DND-41 (cell line): ENCODE data around the gene SLC30A9.

ENCODE experiments used
- ATAC-seq: fragments of 200-7000 bp; cut with Tn5 transposase; 3 replicates; pipeline ENCODE4 v1.9.1; 2021; ENCODE audit warnings: low read depth; ENCODE audit not compliant: insufficient read depth
- DNase-seq: peaks from one replicate; pipeline ENCODE4 v3.0.0-alpha.2; 2020
- H2AFZ ChIP-seq: 2 replicates; pipeline ENCODE4 v1.6.0; 2012; ENCODE audit warnings: low read depth, low read length
- H3K27ac ChIP-seq: 2 replicates; pipeline ENCODE4 v1.5.1; 2012; ENCODE audit warnings: low read length, inconsistent platforms
- H3K27me3 ChIP-seq: fragments of 200-600 bp; sonication (generic); 2 replicates; pipeline ENCODE4 v1.6.0; 2012; ENCODE audit warnings: low read length, mild to moderate bottlenecking, inconsistent platforms; ENCODE audit not compliant: insufficient read depth, poor library complexity
- H3K36me3 ChIP-seq: 2 replicates; pipeline ENCODE4 v1.5.1; 2012; ENCODE audit warnings: low read length, inconsistent platforms; ENCODE audit not compliant: insufficient read depth
- H3K4me1 ChIP-seq: 2 replicates; pipeline ENCODE4 v1.5.1; 2012; ENCODE audit warnings: mild to moderate bottlenecking, low read length; ENCODE audit not compliant: insufficient read depth
- H3K4me2 ChIP-seq: 2 replicates; pipeline ENCODE4 v1.6.0; 2012; ENCODE audit warnings: mild to moderate bottlenecking, moderate library complexity, low read length, inconsistent platforms; ENCODE audit not compliant: insufficient read depth
- H3K4me3 ChIP-seq, 2 experiments: fragments of 200-600 bp in 1 of 2; shearing (Covaris generic) in 1 of 2; 2 replicates each; pipeline ENCODE4 v1.5.1; 2012 to 2016; ENCODE audit warnings: inconsistent platforms in 2 of 2, low read length in 2 of 2, mild to moderate bottlenecking in 2 of 2, low read depth in 1 of 2, moderate library complexity in 1 of 2
- H3K79me2 ChIP-seq: 2 replicates; pipeline ENCODE4 v1.6.0; 2012; ENCODE audit warnings: low read length, inconsistent platforms; ENCODE audit not compliant: insufficient read depth
- H3K9ac ChIP-seq: 2 replicates; pipeline ENCODE4 v1.6.0; 2012; ENCODE audit warnings: low read depth, mild to moderate bottlenecking, inconsistent platforms, low read length, moderate library complexity
- H3K9me3 ChIP-seq: 2 replicates; pipeline ENCODE4 v1.5.1; 2012; ENCODE audit warnings: low read length, moderate library complexity, mild to moderate bottlenecking, inconsistent platforms; ENCODE audit not compliant: insufficient read depth, severe bottlenecking
- H4K20me1 ChIP-seq: 2 replicates; pipeline ENCODE4 v1.6.0; 2012; ENCODE audit warnings: low read length; ENCODE audit not compliant: insufficient read depth
- CTCF ChIP-seq: IDR thresholded peaks from 2 replicates; pipeline ENCODE4 v1.5.1; 2012; ENCODE audit warnings: borderline replicate concordance, low read length, moderate library complexity, mild to moderate bottlenecking; ENCODE audit not compliant: poor library complexity, severe bottlenecking; ENCODE audit errors: extremely low read depth
- EZH2 ChIP-seq: IDR thresholded peaks from 3 replicates; pipeline ENCODE4 v1.6.1; 2012; ENCODE audit warnings: borderline replicate concordance, low read depth, mild to moderate bottlenecking, moderate library complexity, low read length, inconsistent platforms; ENCODE audit not compliant: severe bottlenecking

SLC30A9 gene

GRCh38 chr4:42018451-42018850 is 28.1 kb downstream of the SLC30A9 start:
- ATAC-seq (no peak), DNase-seq (no peak)
- H3K9ac ChIP-seq, result no peak overlapping the region
- H3K27ac ChIP-seq, result no peak overlapping the region
- no peaks in the 10 kb centered on the region for H3K27me3 ChIP-seq
- peaks cover 3% of the 10 kb centered on the region; the same call in 1 of the 2 replicates for H4K20me1 ChIP-seq
- H3K4me1 ChIP-seq, result no peaks in the 10 kb centered on the region
- no peak overlapping the region for H3K4me3 ChIP-seq
- no peak for TF ChIP-seq EZH2
- no peak for TF ChIP-seq CTCF
- no peaks in the 10 kb centered on the region for H3K9me3 ChIP-seq
- no peak overlapping the region for H3K4me2 ChIP-seq
- H2AFZ ChIP-seq, result no peak overlapping the region
- peaks cover 16% of the 10 kb centered on the region; the same call in 1 of the 2 replicates for H3K36me3 ChIP-seq
- peaks cover 3% of the 10 kb centered on the region; the same call in 1 of the 2 replicates for H3K79me2 ChIP-seq

- no peaks in the 10 kb centered on the region for H3K27me3 ChIP-seq
- no peak overlapping the region for H2AFZ ChIP-seq
- H3K79me2 ChIP-seq, result no peaks in the 10 kb centered on the region
- TF ChIP-seq CTCF (no peak), EZH2 (no peak)
- no peaks in the 10 kb centered on the region for H4K20me1 ChIP-seq
- no peak overlapping the region for H3K9ac ChIP-seq
- no peaks in the 10 kb centered on the region for H3K4me1 ChIP-seq
- no peak overlapping the region for H3K27ac ChIP-seq
- H3K36me3 ChIP-seq, result peaks cover 35% of the 10 kb centered on the region; the same call in 1 of the 2 replicates
- H3K4me2 ChIP-seq, result no peak overlapping the region
- no peak overlapping the region for H3K4me3 ChIP-seq
- DNase-seq, result no peak
- no peak for ATAC-seq
- no peaks in the 10 kb centered on the region for H3K9me3 ChIP-seq
Measured at GRCh38 chr4:42048394-42048793, 58.1 kb downstream of the SLC30A9 start.

GRCh38 chr4:42050516-42051249 is 60.4 kb downstream of the SLC30A9 start:
- Histone ChIP-seq H3K27me3 (no peaks in the 10 kb centered on the region), H3K4me3 (no peak overlapping the region), H4K20me1 (no peaks in the 10 kb centered on the region), H3K27ac (no peak overlapping the region), H3K4me1 (no peaks in the 10 kb centered on the region), H3K9me3 (peaks cover 1% of the 10 kb centered on the region), H3K4me2 (no peak overlapping the region), H3K9ac (no peak overlapping the region), H3K79me2 (no peaks in the 10 kb centered on the region), H3K36me3 (peaks cover 38% of the 10 kb centered on the region; the same call in 1 of the 2 replicates), H2AFZ (no peak overlapping the region)
- TF ChIP-seq EZH2, result no peak
- no peak for TF ChIP-seq CTCF
- DNase-seq (no peak), ATAC-seq (no peak)
